HL-60/S4 treated with phorbol 12-myristate 13-acetate at 8.2 ng/mL for 4 days and 3 days (cell line): ENCODE results near the gene B4GALT5.

Source experiments
- in situ Hi-C: fragments of 300-500 bp; cut with MboI; formaldehyde crosslinking; loops from 2 replicates; pipeline ENCODE4 v1.15.0; 2022; ENCODE audit warnings: low sequenced_read_pairs

Gene B4GALT5

DNA sequence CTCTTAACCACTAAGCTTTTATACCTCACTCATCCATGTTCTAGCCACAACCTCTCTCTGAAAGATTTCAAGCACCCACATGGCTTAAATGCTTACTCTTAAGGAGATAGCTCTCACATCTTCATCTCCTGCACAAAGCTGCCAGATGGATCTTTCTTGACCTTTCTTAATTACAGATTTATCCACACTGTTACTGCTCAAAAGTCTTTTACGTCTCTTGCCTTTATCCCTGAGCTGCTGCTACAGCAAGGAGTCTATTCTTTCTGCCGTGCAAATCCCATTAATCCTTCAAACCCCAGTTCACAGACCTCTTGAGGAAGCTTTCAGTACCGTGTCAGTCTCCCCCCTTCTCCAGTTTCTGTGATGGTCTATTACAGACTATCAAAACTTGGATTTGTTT, 54.6 kb downstream of the B4GALT5 start:
- in situ Hi-C loops, result no loop called here

DNA sequence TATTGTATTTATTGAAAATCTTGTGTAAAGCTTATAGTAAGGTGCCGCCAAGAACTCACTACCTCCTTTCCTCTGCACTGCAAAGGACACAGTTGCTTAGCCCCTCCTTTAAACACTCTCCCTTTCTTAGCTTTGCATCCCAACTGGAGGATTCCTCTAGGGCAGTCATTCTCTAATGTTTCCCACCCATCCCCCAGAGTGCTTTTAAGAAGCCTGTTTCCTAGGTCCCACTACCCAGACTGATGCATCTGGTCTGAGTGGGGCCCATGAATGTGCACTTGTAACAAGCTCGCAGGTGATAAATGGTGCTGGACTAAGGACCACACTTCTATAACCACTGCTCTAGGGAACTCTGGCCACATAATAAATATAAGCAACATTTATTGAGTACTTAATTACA, 55.2 kb downstream of the B4GALT5 start:
- in situ Hi-C loops, result no loop called here

DNA sequence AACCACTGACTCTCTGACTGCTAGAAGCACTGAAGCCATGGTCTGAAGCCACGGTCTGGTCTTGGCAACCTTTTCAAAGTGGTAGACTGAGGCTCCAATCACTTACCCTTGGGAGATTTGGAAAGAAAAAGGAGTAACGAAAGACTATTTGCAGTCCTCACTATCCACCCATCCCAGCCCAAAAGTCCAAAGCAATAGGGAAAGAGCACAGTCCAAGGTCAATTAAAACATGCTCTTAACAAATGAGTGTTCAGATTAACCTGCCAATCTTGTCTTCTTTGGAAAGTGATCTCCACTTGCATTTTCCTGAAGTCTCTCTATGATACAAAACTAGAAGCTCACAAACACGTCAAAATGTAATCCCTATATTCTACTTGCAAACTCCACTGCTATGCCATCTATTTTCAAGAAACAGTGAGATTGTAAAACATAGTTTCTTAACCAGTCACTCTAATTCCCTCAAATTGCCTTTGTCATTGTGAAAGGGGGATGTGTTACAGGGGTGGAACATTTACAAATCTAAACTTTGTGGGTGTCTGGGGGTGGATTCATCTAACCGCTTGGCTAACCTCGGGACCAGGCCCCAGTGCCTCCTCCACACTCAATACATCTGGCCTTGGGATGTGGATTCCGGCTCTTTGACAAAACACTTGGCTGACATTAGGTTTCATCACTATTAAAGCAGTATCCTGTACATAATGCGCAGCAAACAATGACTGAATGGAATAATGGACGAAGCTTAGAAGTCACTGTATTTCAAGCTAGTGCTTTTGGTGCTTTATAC, 56.4 kb downstream of the B4GALT5 start:
- in situ Hi-C loops, result no loop called here

DNA sequence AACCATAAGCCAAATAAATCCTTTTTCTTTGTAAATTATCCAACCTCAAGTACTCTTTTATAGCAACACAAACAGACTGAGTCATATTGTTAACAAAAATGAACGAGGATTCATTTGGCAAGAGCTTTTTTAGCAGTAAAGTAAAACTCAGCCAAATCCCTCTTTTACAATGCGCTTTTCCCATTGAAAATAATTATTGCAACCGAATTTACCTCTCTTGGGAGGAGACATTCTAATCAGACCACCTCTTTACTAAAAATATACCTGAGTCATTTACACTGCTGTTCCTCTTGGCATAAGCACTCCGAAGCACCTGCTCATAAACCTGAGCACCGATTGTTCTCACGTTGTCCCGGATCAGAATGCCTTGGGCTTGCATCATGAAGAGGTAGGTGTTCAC, 57.4 kb downstream of the B4GALT5 start:
- in situ Hi-C loops, result no loop called here

DNA sequence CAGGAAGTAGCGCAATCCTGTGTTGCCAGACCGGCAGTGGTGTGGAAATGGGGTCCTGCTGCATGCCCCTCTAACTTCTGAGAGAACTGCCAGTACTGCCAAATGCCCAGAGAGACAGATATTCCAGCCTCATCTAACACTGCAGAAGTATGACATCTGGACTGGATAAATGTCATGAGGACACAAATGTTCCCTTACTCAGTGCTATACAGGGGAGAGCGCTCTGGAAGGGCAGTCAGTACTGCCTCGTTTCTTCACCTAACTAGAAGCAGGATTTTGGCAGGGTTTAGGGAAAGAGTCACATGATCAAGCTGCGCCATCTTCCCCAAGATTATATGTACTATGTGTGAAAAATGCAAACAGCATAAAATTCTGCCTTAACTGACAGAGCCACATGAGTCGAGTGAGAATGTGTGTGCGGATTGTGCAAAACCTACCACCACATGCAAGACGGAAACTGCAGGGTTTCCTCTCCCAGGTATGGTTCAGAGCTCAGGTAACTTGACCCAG, 59.7 kb downstream of the B4GALT5 start:
- in situ Hi-C loops, result no loop called here

DNA sequence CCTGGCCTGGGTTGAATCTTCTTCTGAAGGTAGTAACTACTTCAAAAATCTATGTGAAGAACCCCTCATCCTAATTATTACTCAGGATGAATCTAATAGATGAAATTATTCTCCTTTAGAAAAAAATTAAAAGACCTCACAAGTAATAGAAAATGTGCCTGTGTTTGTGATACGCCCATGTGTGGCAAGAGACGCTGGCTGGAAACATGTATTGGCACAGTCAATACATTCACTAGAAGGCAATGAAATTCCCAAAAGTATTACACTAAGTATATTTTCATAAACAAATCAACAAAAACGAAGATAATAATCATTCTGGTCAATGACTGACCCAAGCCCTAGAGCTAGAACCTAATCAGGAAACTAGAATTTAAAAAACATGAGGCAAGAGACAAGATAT, 64.0 kb downstream of the B4GALT5 start:
- in situ Hi-C loops, result no loop called here

DNA sequence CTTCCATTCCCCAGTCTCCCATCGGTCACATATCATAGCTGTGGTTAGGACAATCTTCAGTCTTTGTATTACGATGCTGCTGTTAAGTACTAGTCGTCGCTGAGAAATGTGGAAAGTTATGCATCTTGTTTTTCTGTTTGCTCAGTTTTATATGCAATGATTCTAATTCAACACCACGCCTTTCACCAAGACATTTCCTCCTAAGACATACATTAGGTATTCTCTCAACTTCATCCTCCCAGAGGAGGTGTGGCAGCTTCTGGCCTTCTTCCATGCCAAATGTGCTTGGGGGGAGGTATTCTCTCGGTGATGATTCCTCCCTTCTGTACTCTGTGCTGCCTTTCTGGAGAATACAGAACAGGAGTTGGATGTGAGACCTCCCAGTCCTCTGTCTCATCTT, 66.1 kb downstream of the B4GALT5 start:
- in situ Hi-C loops, result no loop called here

DNA sequence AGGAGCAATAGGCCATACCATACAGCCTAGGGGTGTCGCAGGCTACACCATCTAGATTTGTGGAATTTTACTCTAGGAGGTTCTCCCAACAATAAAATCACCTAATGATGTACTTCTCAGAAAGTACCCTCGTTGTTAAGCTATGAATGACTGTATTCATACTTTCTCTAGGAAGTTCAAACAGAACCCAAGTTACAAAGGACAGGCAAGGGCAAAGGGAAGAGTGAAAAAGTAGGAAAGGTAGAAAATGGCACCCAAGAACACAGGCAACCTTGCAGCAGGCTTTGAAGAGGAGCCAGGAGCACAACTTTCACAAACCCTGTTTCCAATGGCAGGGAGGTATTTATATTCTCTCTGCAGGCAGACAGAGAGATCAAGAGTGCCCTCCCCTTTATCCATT, 67.2 kb downstream of the B4GALT5 start:
- in situ Hi-C loops, result no loop called here

DNA sequence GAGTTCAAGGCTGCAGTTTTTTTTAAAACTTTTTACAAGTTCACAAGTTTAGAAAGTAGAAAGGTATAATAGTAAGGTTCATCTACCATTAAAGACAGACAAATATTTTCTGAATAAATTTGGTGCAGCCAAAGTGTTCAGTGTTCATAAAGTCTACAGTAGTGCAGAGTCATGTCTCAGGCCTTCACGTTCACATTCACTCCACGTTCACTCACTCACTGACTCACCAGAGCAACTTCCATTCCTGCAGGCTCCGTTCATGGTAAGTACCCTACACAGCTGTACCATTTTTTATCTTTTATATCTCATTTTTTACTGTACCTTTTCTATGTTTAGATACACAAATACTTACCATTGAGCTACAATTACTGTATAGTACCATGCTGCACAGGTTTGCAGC, 67.6 kb downstream of the B4GALT5 start:
- in situ Hi-C loops, result no loop called here

DNA sequence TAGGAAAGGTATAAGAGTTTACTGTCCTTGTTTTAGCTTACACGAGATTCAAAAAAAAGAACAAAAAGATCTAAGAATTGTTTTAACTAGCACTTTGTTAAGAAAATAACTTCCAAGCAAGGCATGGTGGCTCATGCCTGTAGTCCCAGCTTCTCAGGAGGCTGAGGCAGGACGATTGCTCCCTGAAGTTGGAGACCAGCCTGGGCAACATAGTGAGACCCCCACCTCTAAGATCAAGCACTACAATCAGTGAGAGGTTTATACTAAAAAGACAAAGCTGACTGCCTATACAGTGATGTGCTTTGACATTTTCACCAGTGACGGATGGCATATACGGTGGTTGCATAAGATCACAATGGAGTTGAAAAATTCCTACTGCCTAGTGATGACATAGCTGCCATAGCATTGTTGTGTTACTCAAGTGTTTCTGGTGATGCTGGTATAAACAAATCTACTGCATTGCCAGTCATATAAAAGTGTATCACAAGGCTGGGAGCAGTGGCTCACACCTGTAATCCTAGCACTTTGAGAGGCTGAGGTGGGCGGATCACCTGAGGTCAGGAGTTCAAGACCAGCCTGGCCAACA, 68.6 kb downstream of the B4GALT5 start:
- in situ Hi-C loops, result no loop called here

DNA sequence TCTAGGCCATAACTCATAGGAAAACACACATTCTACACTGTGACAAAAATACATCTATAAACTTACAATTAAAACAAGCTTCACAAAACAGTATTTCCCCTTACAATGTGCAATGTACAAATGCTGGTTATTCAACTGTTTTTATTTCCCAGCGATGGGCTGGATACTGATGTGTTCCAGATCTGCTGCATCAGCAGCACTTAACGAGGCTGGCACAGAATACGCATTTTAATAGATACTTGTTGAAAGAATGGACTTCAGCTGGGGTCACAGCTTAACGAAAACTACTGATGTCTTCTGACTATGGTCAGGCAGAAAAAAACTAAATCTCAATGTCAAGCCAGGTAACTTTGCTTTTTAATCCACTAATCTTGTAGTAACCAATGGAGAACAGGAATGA, 70.9 kb downstream of the B4GALT5 start:
- in situ Hi-C loops, result no loop called here

DNA sequence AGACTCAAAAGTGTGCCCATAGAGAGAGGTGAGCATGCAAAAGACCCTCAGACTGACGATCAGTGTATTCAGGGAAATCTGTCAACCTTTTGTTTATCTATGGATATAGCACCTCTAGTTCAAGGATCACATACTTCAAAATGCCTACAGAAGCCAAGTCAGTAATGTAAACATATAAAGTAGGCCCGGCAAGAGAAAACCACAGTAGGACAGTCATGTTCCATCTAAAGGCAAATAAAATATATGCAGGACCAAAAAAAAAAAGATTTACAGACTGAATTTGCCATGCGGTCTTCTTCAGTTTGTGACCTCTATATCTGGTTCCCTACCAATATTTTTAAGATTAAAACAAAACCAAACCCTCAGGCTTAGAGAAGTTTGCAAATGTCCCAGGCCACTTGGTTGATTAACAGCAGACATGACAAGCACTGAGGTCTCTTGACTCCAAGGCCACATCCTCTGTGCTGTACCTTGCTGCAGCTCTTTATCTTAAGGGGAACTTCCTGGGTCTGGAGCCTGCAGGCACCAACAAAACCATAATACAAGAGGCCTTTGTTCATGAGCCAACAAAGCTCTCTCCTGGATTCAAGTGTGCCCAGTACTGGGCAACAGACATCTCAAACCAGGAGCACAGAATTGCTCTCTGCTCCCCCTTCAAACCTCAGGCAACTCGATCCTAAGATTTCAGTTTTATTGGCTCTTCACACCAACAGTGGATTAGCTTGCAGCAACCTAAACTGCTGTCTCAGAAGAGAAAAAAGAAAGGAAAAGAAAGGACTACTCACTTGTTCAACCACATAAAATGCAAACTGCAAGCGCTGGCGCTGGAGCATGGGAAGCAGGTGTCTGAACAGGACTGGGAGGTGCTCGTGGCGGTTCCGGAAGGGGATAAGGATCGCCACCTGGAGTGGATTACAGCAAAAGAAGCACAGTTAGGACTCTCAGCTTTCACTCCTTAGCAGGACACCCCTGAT, 71.7 kb downstream of the B4GALT5 start:
- in situ Hi-C loops, result no loop called here

DNA sequence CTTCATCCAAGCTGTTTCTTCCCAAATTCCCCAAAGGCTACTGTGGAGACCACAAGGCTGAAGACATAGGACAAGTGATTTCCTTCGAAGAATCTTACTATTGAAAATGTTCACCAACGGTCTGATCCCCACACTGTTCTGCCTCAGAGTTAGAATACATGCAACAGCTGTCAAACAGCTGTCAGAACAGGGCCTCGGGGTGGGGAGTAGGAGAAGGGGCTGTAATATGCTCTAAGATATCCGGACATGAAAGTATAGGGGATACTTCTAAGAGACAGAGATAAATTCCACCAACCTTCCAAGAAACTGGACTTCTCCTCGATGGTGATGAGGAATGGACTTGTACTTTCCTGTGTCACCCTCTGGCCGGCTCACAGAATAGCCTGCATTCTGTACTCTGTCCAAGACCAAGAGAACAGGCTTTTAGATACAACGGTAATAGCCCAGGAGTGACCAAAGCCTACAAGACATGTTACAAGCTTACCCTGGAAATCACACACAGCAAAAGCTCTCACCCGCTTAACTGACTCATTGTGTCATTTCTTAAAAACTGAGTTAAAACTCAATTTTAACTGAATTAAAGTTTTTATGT, 76.5 kb downstream of the B4GALT5 start:
- in situ Hi-C loops, result no loop called here

DNA sequence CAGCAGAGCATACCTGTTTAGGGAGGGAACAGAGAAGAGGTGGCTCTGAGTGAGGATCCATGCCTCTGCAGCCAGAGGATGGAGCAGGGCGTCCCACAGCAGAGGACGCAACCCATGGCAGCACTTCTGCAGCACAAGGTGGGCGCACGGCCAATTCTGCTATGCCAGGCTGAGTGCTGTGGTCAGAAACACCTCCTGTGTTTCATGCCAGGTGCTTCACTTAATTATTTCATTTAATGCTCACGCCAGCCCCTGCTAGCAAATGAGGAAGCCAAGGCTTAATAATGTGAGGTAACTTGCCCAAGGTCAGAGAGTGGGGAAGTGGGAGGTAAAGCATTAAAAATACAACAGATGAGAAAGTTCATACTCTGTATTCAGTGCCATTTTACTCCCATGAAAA, 77.2 kb downstream of the B4GALT5 start:
- in situ Hi-C loops, result no loop called here

DNA sequence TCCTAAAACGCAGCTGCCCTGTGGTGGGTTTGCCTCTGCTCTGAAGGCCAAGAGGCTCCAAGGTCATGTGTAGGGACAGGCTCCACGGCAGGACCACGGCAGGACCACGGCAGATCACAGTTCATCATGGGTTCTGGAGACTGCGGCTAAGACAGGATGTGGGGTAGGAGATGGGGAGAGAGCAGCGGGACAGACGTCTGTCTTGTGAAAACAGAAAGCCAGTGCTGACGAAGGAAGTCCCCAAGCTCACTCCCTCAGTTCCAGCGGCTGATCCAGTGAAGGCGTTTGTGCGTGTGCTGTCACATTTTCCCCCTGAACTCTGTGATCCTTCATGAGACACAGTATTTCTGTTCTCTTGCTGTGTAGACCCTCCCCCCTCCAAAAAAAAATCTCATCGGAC, 77.8 kb downstream of the B4GALT5 start:
- in situ Hi-C loops, result no loop called here

DNA sequence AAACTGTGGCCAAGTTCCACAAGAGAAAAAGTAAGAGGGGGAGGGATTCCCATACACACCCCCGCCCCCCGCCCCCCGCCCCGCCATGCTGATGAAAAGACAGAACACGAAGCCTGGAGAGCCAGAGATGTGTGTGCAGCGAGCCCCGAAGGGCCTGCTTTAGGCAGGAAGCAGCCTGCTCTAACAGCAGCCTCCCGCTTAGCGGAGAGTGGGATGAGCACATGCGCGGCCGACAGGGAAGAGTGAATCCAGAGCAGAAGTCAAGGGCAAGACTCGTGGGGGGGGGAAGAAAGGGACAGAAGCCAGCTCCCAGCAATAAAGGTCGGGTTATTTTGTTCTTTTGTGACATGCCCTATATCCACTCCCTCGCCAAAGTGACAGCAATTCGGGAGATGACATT, 78.5 kb downstream of the B4GALT5 start:
- in situ Hi-C loops, result no loop called here

DNA sequence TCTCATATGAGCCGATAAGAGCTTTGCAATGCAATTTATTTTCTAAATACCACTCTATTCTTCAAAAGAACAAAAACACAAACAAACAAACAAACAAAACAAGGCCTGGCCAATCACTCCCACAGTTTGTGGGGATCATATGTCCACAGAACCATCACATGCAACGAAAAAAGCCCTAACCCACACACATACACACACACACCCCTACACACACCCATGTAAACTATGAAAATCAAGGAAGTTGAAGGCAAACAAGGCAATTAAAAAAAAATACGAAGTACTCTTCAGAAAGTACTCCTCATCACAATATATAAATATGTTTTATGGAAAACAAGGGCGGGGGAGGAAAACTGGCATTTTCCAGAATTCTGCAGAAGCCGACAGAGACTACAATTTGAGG, 79.6 kb downstream of the B4GALT5 start:
- in situ Hi-C loops, result no loop called here

DNA sequence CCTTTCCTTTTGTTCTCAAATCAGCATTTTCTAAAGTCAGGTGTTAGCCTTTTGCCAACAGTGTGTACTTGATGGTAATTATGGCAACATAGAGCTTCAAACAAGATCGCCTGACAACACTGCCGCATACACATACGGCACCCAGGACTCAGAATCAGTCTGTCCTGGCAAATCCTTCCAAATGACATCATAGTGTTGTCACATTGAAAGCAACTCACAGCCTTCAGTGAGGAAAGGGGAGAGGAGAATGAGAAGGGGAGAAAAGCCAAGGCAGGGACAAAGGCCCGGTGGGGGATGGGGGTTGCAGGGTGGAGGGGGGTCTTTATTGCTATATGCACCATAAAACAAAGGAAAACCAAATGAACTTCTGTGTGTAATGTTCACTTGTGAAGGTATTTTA, 80.0 kb downstream of the B4GALT5 start:
- in situ Hi-C loops, result no loop called here

DNA sequence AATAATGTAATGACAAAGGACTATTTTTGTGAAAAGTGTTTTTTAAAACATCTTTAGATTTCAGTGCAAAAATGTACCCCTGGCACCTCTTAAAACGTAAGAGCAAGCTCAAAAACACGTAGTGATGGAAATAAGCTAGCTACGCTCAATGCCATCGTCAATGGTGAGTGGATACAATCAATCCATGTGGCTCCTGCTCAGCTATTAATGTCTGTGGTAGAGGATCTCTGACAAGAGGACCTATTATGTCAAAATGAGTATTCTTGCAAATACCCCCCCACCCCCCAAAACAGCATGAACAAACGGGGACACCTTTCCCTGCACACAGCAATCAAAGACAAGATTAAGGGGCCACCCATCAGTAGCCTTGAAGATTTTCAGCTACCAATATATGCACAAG, 80.7 kb downstream of the B4GALT5 start:
- in situ Hi-C loops, result no loop called here

DNA sequence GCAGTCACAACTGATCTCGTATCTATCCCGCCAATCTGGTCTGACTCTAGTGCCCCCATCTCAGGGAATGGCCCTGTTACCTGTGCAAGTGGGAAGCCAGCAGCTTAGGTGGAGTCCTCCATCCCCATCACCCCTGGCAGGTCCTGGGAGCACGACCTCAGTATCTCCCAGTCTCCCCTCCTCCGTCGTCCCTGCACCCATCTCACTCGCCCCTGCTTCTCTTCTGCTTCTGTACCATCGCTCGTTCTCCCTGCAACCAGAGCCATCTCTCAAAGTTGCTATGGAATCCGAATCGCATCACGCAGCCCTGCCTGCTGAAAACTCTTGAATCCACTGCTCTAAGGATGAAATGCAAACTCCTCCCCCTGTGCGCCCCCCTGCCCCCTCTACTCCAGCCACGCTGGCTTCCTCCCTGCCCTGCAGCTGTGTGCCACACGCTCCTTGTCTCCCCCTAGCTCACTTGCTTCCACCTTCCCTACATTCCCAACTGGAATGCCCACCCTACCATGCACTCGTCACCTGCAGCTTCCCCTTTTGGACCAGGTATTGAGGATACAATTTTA, 81.7 kb downstream of the B4GALT5 start:
- in situ Hi-C loops, result no loop called here
